OCI-LY3 (cell line): ENCODE data around the gene KRTAP4-16.

Source experiments
- CTCF ChIP-seq: fragments of 200-600, 300-600 bp; sonication (generic); IDR thresholded peaks from 2 replicates; pipeline ENCODE4 v1.5.1; 2014; ENCODE audit warnings: antibody characterized with exemption, low read length, low read depth
- EZH2phosphoT487 ChIP-seq: fragments of 200-600 bp; shearing (Covaris generic); IDR thresholded peaks from 2 replicates; pipeline ENCODE4 v1.6.1; 2018; ENCODE audit warnings: antibody characterized with exemption, mixed run types, low read depth

GRCh38 chr17:41133880-41134735 lies 32.1 kb upstream of the KRTAP4-16 start:
- TF ChIP-seq CTCF (no peak), EZH2phosphoT487 (no peak)
